Esophagus squamous epithelium (tissue), 5 donors: ENCODE measurements around the gene ERG. TPM values are rescaled to one million over a fixed set of nuclear protein-coding genes. Genes with fewer than 3 reads are reported as not detected.

ENCODE experiments used
- DNase-seq: peaks from one replicate; lab custom pipeline; 2025; lab: John Stamatoyannopoulos, UW
- H3K27ac ChIP-seq, 4 donors: fragments of 200-600 bp; sonication (generic); one replicate each; pipeline ENCODE4 v1.5.1; 2016 to 2019; ENCODE audit warnings: mild to moderate bottlenecking in 1 of 4
- H3K27me3 ChIP-seq, 4 donors: fragments of 200-600 bp; sonication (generic); 1 replicate in 3 of 4; 2 replicates in 1 of 4; pipeline versions ENCODE4 v1.5.1 to v1.6.0; 2017 to 2021; ENCODE audit warnings: antibody characterized with exemption in 1 of 4
- H3K36me3 ChIP-seq, 3 donors: fragments of 200-600 bp; sonication (generic); one replicate each; pipeline ENCODE4 v1.5.1; 2016 to 2019
- H3K4me1 ChIP-seq, 3 donors: fragments of 200-600 bp; sonication (generic); one replicate each; pipeline ENCODE4 v1.5.1; 2017 to 2019
- H3K4me3 ChIP-seq, 4 donors: fragments of 200-600 bp; sonication (generic); 1 replicate in 3 of 4; 2 replicates in 1 of 4; pipeline ENCODE4 v1.5.1; 2016 to 2019; ENCODE audit warnings: mild to moderate bottlenecking in 2 of 4, moderate library complexity in 1 of 4
- H3K9me3 ChIP-seq, 3 donors: fragments of 200-600 bp; sonication (generic); one replicate each; pipeline ENCODE4 v1.5.1; 2016 to 2019
- POLR2A ChIP-seq, 4 donors: fragments of 450-650 bp; IDR thresholded peaks; one replicate each; pipeline ENCODE4 v1.6.1; 2017; ENCODE audit warnings: antibody characterized with exemption in 4 of 4, mild to moderate bottlenecking in 4 of 4, moderate library complexity in 3 of 4
- WGBS, 2 donors: methylation state at CpG; one replicate each; pipeline ENCODE4 v1.1.5; 2018; 5-methylcytosine and 5-hydroxymethylcytosine counted together
- intact Hi-C: fragments of 100-400 bp; cut with DNase I; formaldehyde crosslinking; loops from one replicate; pipeline ENCODE4 v1.15.0; 2022
- total RNA-seq, 4 donors: library from RNA; depleted of rRNA; stranded (reverse); fragments of >200 nt; gene quantifications; one replicate each; pipeline ENCODE4 v1.1.0, GENCODE V29; 2016
- TF ChIP-seq, protein P1 (sequence below), 6 experiments: fragments of 450-650 bp in 4 of 6; fragments of 200-600 bp in 2 of 6; sonication (generic) in 2 of 6; IDR thresholded peaks; one replicate each; pipeline ENCODE4 v1.5.1; 2016 to 2019; ENCODE audit warnings: antibody characterized with exemption in 6 of 6, mild to moderate bottlenecking in 4 of 6, moderate library complexity in 4 of 6
- donor health status: DM: yes; HTN: yes; CAD: no.

The ERG gene
- total RNA-seq, 4 donors from 2014 or later = 2.5 to 10.9 (median 8.4) TPM

DNA sequence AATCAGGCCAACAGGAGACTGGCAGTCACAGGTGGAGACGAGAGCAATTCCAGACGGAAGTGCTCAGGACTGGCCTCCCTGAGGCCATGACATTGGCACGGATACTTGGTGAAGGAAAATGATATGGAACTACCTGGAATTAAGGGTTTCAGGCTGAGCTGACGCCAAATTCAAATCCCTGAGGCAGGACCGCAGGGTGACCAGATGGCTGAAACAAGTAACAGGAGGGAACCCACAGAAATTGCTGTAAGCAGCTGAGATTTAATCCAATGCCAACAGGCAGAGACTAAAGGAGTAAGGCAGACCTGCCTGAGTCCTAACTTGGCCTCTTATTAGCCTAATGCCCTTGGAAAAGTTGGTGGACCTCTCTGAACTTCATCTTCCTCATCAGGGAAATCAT lies 76.2 kb downstream of the ERG start:
- H3K9me3 ChIP-seq = no peaks in the 10 kb centered on the region
- no peaks in the 10 kb centered on the region for H3K27me3 ChIP-seq
- intact Hi-C loops = no loop called here
- WGBS, 2 donors = 64 to 92% methylated on average over 5 of the region's 5 CpGs
- peaks cover 0 to 28% (median 0%) of the 10 kb centered on the region in 3 donors for H3K36me3 ChIP-seq
- no peaks in the 10 kb centered on the region for H3K4me1 ChIP-seq
- H3K27ac ChIP-seq = no peak overlapping the region
- TF ChIP-seq, protein P1, sequence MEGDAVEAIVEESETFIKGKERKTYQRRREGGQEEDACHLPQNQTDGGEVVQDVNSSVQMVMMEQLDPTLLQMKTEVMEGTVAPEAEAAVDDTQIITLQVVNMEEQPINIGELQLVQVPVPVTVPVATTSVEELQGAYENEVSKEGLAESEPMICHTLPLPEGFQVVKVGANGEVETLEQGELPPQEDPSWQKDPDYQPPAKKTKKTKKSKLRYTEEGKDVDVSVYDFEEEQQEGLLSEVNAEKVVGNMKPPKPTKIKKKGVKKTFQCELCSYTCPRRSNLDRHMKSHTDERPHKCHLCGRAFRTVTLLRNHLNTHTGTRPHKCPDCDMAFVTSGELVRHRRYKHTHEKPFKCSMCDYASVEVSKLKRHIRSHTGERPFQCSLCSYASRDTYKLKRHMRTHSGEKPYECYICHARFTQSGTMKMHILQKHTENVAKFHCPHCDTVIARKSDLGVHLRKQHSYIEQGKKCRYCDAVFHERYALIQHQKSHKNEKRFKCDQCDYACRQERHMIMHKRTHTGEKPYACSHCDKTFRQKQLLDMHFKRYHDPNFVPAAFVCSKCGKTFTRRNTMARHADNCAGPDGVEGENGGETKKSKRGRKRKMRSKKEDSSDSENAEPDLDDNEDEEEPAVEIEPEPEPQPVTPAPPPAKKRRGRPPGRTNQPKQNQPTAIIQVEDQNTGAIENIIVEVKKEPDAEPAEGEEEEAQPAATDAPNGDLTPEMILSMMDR (IDR thresholded peaks at IDR 0.05) = no peak
- TF ChIP-seq POLR2A (IDR thresholded peaks at IDR 0.05) = no peak
- DNase-seq = no peak
- H3K4me3 ChIP-seq = no peak overlapping the region

GRCh38 chr21:38420140-38420539 lies 78.1 kb downstream of the ERG start:
- H3K27me3 ChIP-seq = no peaks in the 10 kb centered on the region
- no peak for DNase-seq
- no peaks in the 10 kb centered on the region for H3K9me3 ChIP-seq
- H3K4me1 ChIP-seq = no peaks in the 10 kb centered on the region
- intact Hi-C loops = no loop called here
- no peak overlapping the region for H3K4me3 ChIP-seq
- WGBS, 2 donors = 70 to 72% methylated on average over 2 to 3 of the region's 3 CpGs
- H3K36me3 ChIP-seq = peaks cover 0 to 36% (median 0%) of the 10 kb centered on the region in 3 donors
- H3K27ac ChIP-seq = no peak overlapping the region
- TF ChIP-seq POLR2A (IDR thresholded peaks at IDR 0.05) = no peak
- TF ChIP-seq, protein P1 (IDR thresholded peaks at IDR 0.05) = no peak

GRCh38 chr21:38417726-38418125 lies 80.6 kb downstream of the ERG start:
- TF ChIP-seq, protein P1 (IDR thresholded peaks at IDR 0.05) = no peak
- TF ChIP-seq POLR2A (IDR thresholded peaks at IDR 0.05) = no peak
- Histone ChIP-seq H3K4me1 (no peaks in the 10 kb centered on the region), H3K27me3 (no peaks in the 10 kb centered on the region), H3K27ac (no peak overlapping the region), H3K36me3 (peaks cover 0 to 27% (median 0%) of the 10 kb centered on the region in 3 donors), H3K4me3 (no peak overlapping the region), H3K9me3 (no peaks in the 10 kb centered on the region)
- DNase-seq = no peak
- 96% methylated on average over 5 of the region's 5 CpGs for WGBS, 2 donors
- intact Hi-C loops = no loop called here

DNA sequence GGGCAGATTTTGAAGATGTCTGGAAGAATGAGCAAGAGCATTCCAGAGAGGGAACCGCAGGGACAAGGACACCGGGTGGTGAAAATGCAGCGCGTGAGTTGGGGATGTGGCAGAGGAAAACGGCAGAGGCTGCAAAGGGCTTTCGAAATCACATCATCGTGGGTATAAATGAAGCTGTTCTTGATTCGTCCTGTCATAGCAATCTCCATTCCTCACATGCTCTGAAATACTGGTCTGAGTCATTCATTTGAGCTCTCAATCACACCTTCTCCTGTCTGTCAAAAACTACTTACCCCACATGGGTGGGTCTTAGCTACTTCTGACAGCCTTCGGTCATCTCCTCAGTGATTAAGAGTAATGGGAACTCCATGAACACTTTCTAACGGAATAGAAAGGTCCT lies 81.5 kb downstream of the ERG start:
- Histone ChIP-seq H3K27me3 (no peaks in the 10 kb centered on the region), H3K4me1 (no peaks in the 10 kb centered on the region), H3K4me3 (no peak overlapping the region), H3K36me3 (peaks cover 0 to 17% (median 0%) of the 10 kb centered on the region in 3 donors), H3K9me3 (no peaks in the 10 kb centered on the region), H3K27ac (no peak overlapping the region)
- intact Hi-C loops = no loop called here
- TF ChIP-seq POLR2A (IDR thresholded peaks at IDR 0.05) = no peak
- TF ChIP-seq, protein P1 (IDR thresholded peaks at IDR 0.05) = no peak
- 71 to 75% methylated on average over 10 of the region's 10 CpGs for WGBS, 2 donors
- no peak for DNase-seq

GRCh38 chr21:38413958-38414548 lies 84.2 kb downstream of the ERG start:
- 93 to 95% methylated on average over 3 of the region's 3 CpGs for WGBS, 2 donors
- peaks cover 0 to 8% (median 0%) of the 10 kb centered on the region in 3 donors for H3K36me3 ChIP-seq
- no peak overlapping the region for H3K4me3 ChIP-seq
- no peaks in the 10 kb centered on the region for H3K9me3 ChIP-seq
- no peaks in the 10 kb centered on the region for H3K4me1 ChIP-seq
- DNase-seq = no peak
- intact Hi-C loops = no loop called here
- no peak overlapping the region for H3K27ac ChIP-seq
- TF ChIP-seq, protein P1 (IDR thresholded peaks at IDR 0.05) = no peak
- TF ChIP-seq POLR2A (IDR thresholded peaks at IDR 0.05) = no peak
- H3K27me3 ChIP-seq = no peaks in the 10 kb centered on the region
